NCI-H460 (cell line): Measurements from ENCODE around the gene MEA1. TPM values are rescaled to one million over a fixed set of nuclear protein-coding genes. Genes with fewer than 3 reads are reported as not detected.
"Not testable (repeated sequence)": the region's sequence is repeated elsewhere in the genome, so short reads cannot be mapped to it uniquely, and the experiment has no call there.

Experiments
- DNase-seq: peaks from one replicate; pipeline ENCODE4 v3.0.0-alpha.2; 2016; ENCODE audit warnings: low read depth; ENCODE audit errors: extremely low read depth
- total RNA-seq: library from RNA; depleted of rRNA; stranded (reverse); fragments of >200 nt; shearing (Covaris generic); gene quantifications from 2 replicates; pipeline ENCODE4 v1.2.3, GENCODE V29; 2014

MEA1 gene
- total RNA-seq, 1 experiment from 2014 or later, result 38.0 TPM

DNA sequence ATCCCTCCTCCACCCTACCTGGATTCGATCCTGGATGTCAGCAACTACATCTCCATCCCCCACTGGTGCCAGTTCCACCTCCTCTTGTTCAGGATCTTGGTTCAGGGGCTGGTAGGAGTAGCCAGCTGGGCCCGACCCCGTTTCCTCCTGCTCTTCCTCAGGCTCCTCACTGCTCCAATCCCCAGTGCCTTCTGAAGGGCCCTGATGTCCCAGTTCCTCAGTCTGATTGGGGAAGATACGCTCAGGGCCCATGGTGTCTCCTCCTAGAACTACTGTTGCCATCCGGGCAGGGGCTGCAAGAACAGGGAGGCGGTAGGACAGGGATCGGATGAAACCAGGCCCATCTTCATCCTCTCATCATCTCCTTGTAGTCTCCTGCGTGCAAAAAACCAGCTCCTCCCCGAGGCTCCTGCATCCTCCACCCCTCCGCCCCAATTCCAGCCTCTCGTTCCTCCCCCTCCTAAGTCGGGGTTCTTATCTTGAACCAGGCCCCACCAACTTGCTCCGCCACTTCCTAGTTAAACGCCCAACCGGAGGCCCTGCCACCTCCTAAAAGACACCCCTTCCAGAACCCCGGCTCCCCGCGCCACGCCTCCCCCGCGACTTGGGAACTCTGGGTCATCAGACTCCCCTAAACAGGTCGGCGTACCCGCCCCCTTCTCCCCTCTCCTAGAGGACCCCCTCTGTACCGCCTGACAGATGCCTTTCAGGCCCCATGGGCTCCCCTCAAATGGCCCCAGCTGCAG is 476 bp downstream of the MEA1 start:
- no peak for DNase-seq

DNA sequence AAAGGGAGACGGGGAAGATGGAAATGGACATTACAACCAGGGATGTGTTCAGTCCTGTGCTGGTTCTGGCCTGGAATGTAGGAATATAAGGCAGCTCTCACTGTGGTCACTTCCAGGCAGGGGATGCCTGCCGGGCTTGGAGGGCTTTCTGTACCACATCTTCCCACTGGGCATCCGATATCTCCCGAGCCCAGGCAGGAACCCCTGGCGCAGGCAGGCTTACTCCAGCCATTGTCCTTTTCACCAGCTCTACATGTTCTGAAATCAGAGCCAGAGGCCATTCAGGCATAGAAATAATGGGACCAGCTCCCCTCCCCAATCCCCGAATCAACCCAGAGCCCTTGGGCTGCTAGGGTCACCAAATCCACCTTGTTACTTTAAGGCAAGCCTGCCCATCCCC is 1.4 kb downstream of the MEA1 start:
- DNase-seq, result no peak

DNA sequence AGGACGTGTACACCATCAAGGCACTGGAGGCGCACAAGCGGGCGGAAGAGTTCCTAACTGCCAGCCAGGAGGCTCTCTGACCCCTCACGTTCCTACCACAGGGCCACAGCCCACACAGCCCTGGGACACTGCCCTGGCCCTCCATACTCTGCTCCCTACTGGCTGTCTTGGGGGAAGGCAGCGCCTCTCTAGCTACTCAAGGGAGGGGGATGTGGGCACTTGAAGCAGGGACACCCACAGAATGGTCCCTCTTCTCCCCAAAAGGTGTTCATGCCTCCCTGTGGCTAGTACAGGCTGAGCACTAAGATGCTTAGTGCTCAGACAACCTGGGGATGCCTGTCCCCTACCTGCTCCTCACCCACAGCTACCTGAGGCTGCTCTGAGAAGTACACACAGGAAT is 2.5 kb downstream of the MEA1 start:
- no peak for DNase-seq

DNA sequence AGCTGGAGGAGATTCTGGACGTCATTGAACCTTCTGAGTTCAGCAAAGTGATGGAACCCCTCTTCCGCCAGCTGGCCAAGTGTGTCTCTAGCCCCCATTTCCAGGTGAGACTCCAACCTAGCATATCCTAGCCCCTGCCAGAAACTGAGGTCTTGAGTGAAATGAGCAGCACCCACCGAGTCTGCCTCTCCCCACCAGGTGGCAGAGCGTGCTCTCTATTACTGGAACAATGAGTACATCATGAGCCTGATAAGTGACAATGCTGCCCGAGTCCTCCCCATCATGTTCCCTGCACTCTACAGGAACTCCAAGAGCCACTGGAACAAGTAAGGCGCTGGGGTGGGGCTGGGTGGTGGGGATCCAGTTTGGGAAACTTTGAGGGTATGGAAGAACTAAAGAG is 4.6 kb downstream of the MEA1 start:
- no peak for DNase-seq

DNA sequence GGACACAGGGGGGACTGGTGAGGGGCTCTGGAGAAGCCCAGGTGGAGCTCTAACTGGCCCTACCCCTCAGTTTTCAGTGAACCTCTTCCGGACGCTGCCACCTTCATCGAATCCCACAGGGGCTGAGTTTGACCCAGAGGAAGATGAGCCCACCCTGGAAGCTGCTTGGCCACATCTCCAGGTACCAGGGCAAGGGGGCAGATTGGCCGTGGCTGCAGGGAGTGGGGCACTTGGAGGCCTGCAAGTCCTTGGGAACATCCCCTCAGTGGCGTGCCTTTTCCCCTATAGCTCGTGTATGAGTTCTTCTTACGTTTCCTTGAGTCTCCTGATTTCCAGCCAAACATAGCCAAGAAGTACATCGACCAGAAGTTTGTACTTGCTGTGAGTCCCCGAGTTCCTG is 6.6 kb downstream of the MEA1 start:
- DNase-seq, result no peak

DNA sequence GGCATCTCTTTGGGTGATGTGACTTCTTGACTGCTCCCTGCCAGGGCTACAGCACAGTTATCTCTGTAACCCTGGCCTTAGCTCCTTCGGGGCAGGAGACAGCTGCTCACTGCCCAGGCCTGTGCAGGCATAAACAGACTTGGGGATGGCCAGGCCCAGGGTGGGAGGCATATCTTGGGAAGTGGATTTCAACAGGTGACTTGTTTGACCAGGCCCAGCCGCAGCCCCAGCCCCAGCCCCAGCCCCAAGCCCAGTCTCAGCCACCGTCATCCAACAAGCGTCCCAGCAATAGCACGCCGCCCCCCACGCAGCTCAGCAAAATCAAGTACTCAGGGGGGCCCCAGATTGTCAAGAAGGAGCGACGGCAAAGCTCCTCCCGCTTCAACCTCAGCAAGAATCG is 7.5 kb downstream of the MEA1 start:
- no peak for DNase-seq

DNA sequence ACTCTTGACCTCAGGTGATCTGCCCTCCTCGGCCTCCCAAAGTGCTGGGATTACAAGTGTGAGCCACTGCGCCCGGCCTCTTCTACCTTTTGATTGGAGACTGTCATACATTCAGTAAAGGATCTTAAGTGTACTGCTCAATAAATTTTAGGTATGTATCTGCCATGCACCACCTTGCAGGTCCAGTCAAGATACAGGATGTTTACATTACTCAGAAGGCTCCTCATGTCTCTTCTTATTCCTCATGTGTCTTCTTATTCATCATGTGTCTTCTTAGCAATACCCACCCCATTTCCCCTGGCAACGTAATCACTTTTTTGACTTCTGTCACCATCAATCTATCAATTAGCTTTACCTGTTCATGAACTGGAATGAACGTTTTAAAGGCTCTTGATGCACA is 7.9 kb downstream of the MEA1 start:
- no peak for DNase-seq

DNA sequence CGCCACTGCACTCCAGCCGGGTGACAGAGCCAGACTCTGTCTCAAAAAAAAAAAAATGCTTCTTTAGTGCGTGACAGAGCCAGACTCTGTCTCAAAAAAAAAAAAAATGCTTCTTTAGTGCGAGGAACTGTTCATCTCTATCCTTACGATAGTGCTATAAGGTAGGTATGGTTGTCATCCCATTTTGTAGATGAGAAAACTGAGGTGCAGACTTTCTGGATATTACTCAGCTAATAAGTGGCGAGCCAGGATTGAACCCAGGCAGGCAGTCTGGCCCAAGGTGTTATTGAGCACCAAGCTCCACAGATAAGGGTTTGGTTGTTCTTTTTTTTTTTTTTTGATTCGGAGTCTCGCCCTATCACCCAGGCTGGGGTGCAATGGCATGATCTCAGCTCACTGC is 11.9 kb downstream of the MEA1 start:
- no peak for DNase-seq

DNA sequence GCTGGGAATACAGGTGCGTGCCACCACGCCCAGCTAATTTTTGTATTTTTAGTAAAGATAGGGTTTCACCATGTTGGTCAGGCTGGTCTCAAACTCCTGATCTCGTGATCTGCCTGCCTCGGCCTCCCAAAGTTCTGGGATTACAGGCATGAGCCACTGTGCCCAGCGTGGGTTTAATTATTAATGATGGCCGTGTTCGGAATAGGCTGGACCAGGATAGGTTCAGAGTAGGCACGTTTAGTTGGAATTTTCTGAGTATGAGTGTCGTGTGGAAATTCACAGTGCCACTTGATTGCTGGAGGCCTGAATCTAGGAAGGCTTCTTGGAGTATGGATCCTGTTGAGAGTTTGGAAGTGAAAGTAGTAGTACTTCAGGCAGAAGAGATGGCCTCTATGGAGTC is 15.5 kb downstream of the MEA1 start:
- DNase-seq, result not testable (repeated sequence)

DNA sequence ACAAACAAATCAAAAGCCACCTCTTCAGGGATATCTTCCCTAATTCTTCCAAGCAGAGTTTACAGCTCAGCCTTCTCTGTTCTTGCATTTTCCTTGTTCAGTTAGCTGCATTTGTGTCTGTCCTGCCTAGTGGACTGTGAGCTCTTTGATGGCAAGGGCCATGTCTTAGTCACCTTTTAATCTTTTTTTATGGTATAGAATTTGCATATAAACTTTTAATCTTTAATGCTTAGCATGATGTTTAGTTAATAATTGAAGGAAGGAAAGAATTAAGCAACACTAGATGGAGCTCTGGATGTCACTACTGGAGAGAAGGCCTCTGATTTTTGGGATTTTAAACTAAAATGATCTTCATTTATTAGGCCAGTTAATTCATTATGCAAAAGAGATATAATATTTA is 17.2 kb downstream of the MEA1 start:
- DNase-seq, result no peak

DNA sequence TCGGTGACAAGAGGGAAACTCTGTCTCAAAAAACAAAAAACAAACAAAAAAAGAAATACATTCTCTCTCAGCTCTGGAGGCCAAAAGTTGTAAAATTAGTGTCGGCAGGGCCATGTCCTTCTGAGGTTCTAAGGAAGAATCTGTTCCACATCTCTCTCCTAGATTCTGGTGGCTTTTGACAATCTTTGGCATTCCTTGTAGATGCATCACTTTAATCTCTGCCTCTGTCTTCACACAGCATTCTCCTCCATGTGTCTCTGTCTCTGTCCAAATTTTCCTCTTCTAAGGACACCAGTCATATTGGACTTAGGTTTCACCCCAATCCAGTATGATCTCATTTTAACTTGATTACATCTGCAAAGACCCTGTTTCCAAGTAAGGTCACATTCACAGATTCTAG is 20.3 kb downstream of the MEA1 start:
- DNase-seq, result no peak

DNA sequence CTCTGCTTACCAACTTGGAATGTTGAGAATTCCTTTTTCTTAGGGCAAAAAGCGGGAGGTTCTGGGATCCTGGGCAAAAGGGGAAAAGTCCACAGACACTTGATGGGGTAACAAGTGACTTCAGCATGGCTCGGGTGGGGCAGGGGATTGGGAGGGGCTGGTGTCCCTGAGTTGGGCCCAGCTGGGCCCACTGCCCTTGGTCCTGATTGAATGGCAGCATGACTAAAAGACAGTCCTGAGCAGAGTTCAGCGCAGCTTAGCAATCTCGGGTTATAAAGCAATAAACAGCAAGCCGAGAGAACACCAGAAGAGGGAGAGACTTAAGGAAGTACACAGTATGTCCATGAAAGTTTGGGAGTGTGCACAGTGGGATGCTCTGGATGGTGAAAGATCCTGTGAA is 23.8 kb downstream of the MEA1 start:
- DNase-seq, result no peak

DNA sequence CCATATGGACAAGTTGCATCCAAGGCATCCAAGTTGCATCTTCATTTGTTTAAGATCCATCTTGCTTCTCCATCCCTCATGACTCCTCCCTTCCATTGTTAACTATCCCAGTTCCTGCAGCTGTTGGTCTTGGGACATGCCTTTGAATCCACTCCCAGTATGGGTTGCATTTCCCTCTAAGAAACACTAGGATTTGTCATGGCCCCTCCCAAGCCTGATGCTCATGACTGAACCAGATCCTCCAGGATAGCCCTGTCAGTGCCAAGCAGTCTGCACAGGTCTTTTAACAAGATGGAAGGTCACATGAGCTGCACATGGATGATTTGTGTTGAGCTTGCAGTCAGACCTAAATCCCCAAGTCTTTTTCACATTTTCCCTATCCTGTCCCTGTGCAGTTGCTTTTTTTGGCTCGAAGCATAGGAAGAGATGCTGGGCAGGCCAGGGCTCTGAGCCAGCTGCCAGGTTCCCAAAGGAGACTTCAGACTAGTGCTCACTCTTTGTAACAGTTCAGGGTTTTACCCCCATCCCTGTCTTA is 25.2 kb downstream of the MEA1 start:
- no peak for DNase-seq

DNA sequence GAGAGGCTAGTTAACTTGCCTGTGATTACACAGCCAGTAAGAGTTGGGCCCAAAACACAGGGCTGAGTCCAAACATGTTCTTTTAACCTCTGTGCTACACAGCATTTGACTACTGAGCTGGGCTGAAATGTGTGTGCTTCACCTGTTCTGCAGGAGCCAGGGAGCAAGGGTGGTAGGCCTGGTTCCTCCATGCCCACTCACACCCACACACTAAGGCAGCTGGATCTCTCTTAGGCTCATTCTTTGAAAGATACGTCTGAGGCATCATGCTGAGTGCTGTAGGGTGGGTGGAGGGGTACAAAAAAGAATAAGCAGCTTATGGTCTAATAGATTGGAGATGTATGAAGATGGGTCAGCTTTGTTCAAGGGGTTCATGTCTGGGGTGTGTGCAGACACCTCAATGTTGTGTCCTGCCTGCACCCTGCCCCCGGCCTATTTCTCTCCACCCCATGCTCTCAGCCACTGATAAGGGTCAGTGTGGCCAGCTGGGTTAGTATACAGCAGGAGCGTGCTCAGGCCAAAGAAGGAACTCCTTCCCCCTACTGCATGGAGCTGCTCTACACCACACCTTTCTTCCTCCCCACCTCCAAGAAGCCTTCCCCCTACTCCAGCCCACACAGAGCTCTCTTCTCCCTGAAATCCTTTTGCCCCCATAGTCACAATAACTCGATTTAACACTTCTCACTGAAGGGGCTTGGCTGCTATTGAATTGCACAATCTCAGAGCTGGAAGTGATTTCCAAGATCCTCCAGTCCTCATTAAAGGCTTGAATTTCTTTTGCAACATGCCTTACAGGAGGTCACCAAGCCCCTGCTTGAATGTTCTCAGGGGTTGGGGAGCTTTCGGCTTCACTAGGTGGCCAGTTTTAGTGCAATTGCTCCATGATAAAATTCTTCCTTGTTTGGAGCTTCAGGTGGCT is 26.0 kb downstream of the MEA1 start:
- DNase-seq, result no peak

DNA sequence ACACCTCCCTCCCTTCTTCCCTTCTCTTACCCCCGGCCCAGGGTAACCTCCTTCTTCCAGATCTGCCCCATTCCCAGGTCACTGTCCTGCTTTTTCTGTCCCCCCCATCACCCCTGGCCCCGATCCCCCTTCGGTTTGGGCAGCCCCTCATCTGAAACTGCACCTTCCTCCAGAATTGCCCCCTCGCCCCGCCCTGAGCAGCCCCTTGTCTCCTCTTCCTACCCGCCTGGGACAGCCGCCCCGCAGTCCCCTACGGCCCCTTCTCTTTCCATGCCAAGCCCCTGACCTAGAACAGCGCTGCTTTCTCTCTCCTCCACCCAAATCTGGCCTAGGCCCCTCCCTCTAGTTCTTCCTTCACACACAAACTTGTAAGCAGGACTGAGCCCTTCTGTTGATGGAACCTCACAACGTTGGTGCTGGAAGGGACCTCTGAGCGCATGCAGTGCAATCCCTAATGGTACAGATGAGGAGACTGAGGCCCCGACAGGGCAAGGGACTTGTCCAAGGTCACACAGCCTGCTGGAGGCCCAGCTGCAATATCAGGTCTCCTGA is 28.7 kb downstream of the MEA1 start:
- DNase-seq, result no peak

DNA sequence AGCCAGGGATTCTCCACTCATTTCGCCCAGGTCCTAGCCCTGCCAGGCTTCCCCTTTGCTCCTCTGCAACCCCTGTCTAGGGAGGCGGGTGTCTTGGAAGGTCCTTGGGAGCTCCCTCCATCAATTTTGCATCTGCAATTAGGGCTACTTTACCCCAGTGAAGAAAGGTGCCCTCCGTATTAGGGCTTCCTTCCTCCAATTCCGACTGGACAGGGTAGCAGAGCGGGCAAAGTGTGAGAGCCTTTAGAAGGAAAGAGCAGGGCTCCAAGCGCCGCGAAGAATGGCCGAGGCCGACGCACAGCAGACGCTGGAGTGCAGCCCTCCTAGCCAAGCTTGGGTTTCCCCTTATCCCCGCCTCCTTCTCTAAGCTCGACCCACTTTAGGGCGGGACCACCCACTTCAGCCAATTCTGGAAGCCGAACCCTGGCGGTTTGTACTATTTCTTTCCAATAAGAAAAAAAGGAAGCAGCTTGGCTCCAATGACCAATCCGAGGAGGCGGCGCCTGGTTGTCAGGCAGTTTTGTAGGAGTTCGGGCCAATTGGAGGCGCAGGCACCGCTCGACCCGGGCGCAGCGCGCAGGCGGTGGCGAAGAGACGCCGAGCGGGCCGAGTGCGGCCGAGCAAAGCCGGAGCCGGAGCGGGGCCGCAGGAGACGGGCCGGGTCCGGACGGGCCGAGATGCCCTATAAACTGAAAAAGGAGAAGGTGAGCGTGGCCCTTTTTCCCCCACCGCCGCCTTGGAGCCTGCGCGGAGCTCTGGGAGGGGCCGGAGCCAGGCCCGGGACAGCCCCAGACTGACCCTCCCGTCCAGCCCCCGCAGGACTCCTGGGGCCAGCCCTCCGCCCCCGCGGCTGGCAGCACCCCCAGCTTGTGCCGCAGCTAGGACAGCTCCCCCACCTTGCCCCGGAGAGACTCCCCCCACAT is 29.5 kb downstream of the MEA1 start, which contains the start of gene PPP2R5D:
Gene PPP2R5D (plus strand): TSS at position 570 of the 923 bp plus-strand sequence. CDS start 108 bp downstream, at position 678.
- DNase-seq, result peak; percentile 96

DNA sequence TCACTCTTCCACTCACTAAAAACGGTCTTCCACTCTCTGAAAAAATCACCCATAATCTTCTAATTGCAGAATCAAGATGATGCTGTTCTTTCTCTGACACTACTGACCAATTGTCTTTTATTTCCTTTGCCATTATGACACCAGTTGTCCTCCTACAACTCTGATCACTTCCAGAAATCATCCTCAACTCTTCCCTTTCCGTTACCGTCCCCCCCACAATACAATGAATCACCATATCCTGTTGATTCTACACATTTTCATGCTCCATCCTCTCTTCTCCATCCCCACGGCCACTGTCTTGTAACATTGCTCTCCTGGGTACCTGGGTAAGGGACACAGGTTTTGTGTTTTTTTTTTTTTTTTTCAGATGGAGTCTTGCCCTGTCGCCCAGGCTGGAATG is 31.9 kb downstream of the MEA1 start:
- DNase-seq, result no peak

DNA sequence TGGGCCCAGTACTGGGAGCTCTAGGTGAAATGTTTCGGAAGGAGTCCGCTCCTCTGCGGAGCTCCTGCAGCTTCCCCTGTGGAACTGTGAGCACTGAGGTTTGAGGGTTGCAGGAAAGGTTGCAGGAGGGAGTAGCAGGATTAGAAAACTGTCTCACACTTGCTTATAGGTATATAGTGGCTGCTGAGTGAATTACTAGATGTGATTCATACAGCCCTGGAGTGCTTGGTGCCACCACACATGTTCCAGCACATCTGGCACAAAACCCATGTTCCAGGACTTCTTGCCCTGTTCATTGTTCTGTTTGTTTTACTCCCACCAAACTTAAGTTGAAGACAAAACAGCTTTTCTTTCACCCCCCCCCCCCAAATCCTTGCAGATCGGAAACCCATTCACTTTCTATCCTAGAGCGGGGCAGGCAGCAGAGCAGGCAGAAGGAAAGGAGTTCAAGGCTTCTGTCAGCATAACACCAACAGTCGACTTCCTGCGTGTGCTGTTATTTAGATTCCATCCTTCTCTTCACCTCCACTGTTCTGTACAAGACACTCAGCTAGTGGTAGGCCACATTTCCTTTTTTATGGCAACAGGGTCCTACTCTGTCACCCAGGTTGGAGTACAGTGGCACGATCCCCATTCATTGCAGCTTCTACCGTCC is 34.1 kb downstream of the MEA1 start:
- no peak for DNase-seq

DNA sequence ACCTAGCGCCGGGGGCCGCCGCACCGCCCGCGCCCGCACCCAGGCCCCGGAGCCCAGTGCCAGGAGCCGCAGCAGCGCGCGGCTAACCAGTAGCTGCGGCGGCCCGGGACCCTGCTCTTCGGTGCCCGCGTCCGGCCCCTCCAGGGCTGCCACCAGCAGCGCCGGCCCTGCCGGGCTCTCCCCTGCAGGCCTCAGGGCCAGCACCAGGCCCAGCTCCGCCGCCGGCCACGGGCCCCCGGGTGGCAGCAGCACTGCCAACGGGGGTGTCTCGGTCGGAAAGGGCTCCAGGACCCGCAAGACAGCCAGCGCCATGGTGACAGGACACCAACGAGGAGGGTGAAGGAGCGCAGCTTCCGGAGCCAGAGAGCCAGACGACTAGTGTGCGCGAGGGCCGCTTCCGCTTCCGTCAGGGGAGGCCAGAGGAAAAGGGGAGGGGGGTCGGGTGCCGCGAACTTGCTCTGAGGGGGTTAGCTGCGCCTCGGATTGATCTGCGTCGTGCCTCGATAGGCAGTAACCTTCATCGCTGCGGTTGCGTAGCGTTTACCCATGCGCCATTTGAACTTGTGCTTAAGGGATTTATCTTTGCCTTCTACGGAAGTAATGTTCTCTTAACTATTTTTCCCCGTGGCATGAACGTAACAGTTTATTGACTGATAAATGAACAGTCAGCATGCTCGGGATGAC is 34.8 kb downstream of the MEA1 start, which contains the start of gene PEX6:
Gene PEX6 (minus strand): TSS at position 343 of the 684 bp plus-strand sequence. CDS start 31 bp downstream, at position 312.
- DNase-seq, result peak; percentile 61
